Neural cell (in vitro differentiated cells): ENCODE results near the gene TBC1D5. TPM values are rescaled to one million over a fixed set of nuclear protein-coding genes. Genes with fewer than 3 reads are reported as not detected.
"Not testable (repeated sequence)": the region's sequence is repeated elsewhere in the genome, so short reads cannot be mapped to it uniquely, and the experiment has no call there.

Experiments used
- H2AFZ ChIP-seq: fragments of 200-600, 300-800 bp; sonication (generic), shearing (Covaris generic); 2 replicates; pipeline ENCODE4 v1.6.0; 2014; ENCODE audit warnings: low read depth, mild to moderate bottlenecking, antibody characterized with exemption, low read length, moderate library complexity
- H3F3A ChIP-seq: fragments of 200-600 bp; shearing (Covaris generic); 2 replicates; pipeline ENCODE4 v1.6.1; 2016; ENCODE audit warnings: mild to moderate bottlenecking, moderate library complexity, mixed read lengths, antibody characterized with exemption, low read length; ENCODE audit not compliant: insufficient read depth, poor library complexity, severe bottlenecking
- H3K27ac ChIP-seq: fragments of 200-600, 300-800 bp; sonication (generic), shearing (Covaris generic); 2 replicates; pipeline ENCODE4 v1.5.1; 2014; ENCODE audit warnings: mild to moderate bottlenecking, low read length, moderate library complexity
- H3K27me3 ChIP-seq: fragments of 300-800, 200-600 bp; sonication (generic), shearing (Covaris generic); 2 replicates; pipeline ENCODE4 v1.6.0; 2014; ENCODE audit warnings: mild to moderate bottlenecking, low read depth, low read length, moderate library complexity; ENCODE audit not compliant: insufficient read depth
- H3K36me3 ChIP-seq: fragments of 300-800, 200-600 bp; sonication (generic), shearing (Covaris generic); 2 replicates; pipeline ENCODE4 v1.5.1; 2014; ENCODE audit warnings: mild to moderate bottlenecking, antibody characterized with exemption, low read length, moderate library complexity; ENCODE audit not compliant: insufficient read depth
- H3K4me2 ChIP-seq: fragments of 300-800, 200-600 bp; sonication (generic), shearing (Covaris generic); 2 replicates; pipeline ENCODE4 v1.6.0; 2014; ENCODE audit warnings: mild to moderate bottlenecking, low read length
- H3K4me3 ChIP-seq: fragments of 300-800, 200-600 bp; sonication (generic), shearing (Covaris generic); 2 replicates; pipeline ENCODE4 v1.5.1; 2014; ENCODE audit warnings: mild to moderate bottlenecking, low read length, moderate library complexity
- H3K79me2 ChIP-seq: fragments of 200-600 bp; shearing (Covaris generic); replicated peaks from 2 replicates; pipeline ENCODE4 v1.6.0; 2014; ENCODE audit warnings: mild to moderate bottlenecking, low read length, moderate library complexity; ENCODE audit not compliant: insufficient read depth
- H3K9ac ChIP-seq: fragments of 300-800, 200-600 bp; sonication (generic), shearing (Covaris generic); 2 replicates; pipeline ENCODE4 v1.6.1; 2016; ENCODE audit warnings: mild to moderate bottlenecking, low read length, mixed read lengths
- H3K9me2 ChIP-seq: fragments of 200-600 bp; shearing (Covaris generic); 2 replicates; pipeline ENCODE4 v1.6.1; 2016; ENCODE audit warnings: mild to moderate bottlenecking, low read length, mixed read lengths; ENCODE audit not compliant: insufficient read depth
- H3K9me3 ChIP-seq: fragments of 200-600, 300-800 bp; sonication (generic), shearing (Covaris generic); 2 replicates; pipeline ENCODE4 v1.6.1; 2016; ENCODE audit warnings: mild to moderate bottlenecking, mixed run types, low read length, moderate library complexity, mixed read lengths
- H4K20me1 ChIP-seq: fragments of 200-600 bp; shearing (Covaris generic); 2 replicates; pipeline ENCODE4 v1.6.1; 2016; ENCODE audit warnings: mild to moderate bottlenecking, mixed run types; ENCODE audit not compliant: insufficient read depth
- EP300 ChIP-seq: fragments of 450-650 bp; conservative IDR thresholded peaks from 2 replicates; pipeline ENCODE4 v1.6.1; 2014; ENCODE audit warnings: antibody characterized with exemption, mild to moderate bottlenecking, moderate library complexity; ENCODE audit not compliant: poor library complexity, severe bottlenecking
- EZH2 ChIP-seq: fragments of 200-600, 300-800 bp; shearing (Covaris generic), sonication (generic); IDR thresholded peaks from 2 replicates; pipeline ENCODE4 v1.6.1; 2014; ENCODE audit warnings: antibody characterized with exemption, low read length, borderline replicate concordance, mild to moderate bottlenecking; ENCODE audit not compliant: insufficient read depth, poor library complexity, severe bottlenecking
- MXI1 ChIP-seq: fragments of 450-650 bp; conservative IDR thresholded peaks from 2 replicates; pipeline ENCODE4 v1.6.1; 2014; ENCODE audit warnings: antibody characterized with exemption, mild to moderate bottlenecking; ENCODE audit not compliant: poor library complexity, severe bottlenecking
- POLR2AphosphoS5 ChIP-seq: IDR thresholded peaks from 2 replicates; pipeline ENCODE4 v1.6.1; 2012
- RAD21 ChIP-seq: fragments of 450-650 bp; conservative IDR thresholded peaks from 2 replicates; pipeline ENCODE4 v1.6.1; 2014; ENCODE audit warnings: antibody characterized with exemption, mild to moderate bottlenecking, moderate library complexity
- REST ChIP-seq: IDR thresholded peaks from 2 replicates; pipeline ENCODE4 v1.6.1; 2012; ENCODE audit warnings: borderline replicate concordance
- SMC3 ChIP-seq: fragments of 450-650 bp; conservative IDR thresholded peaks from 2 replicates; pipeline ENCODE4 v1.6.1; 2014; ENCODE audit warnings: antibody characterized with exemption, mild to moderate bottlenecking, moderate library complexity; ENCODE audit not compliant: poor library complexity
- TAF1 ChIP-seq: IDR thresholded peaks from 2 replicates; pipeline ENCODE4 v1.6.1; 2012; ENCODE audit warnings: low read depth
- polyA plus RNA-seq: library from polyadenylated mRNA; depleted of rRNA; stranded (reverse); fragments of >200 nt; gene quantifications from 2 replicates; pipeline ENCODE4 v1.2.3, GENCODE V29; 2014
- TF ChIP-seq, protein P1 (sequence below): fragments of 450-650 bp; IDR thresholded peaks from 2 replicates; pipeline ENCODE4 v1.5.1; 2014; ENCODE audit warnings: antibody characterized with exemption, mild to moderate bottlenecking, moderate library complexity; ENCODE audit not compliant: poor library complexity, severe bottlenecking

Gene TBC1D5
- polyA plus RNA-seq, 1 donor from 2014 or later, result 28.3 TPM

GRCh38 chr3:17130956-17131355 lies 611.5 kb downstream of the TBC1D5 start:
- H3K36me3 ChIP-seq, result no peaks in the 10 kb centered on the region
- H4K20me1 ChIP-seq, result no peaks in the 10 kb centered on the region
- no peaks in the 10 kb centered on the region for H3K9me2 ChIP-seq
- H3K4me3 ChIP-seq, result no peak overlapping the region
- H3K9ac ChIP-seq, result no peak overlapping the region
- TF ChIP-seq MXI1 (no peak), TAF1 (no peak), SMC3 (no peak), RAD21 (no peak), POLR2AphosphoS5 (no peak), EZH2 (no peak), EP300 (no peak), REST (no peak)
- TF ChIP-seq, protein P1, sequence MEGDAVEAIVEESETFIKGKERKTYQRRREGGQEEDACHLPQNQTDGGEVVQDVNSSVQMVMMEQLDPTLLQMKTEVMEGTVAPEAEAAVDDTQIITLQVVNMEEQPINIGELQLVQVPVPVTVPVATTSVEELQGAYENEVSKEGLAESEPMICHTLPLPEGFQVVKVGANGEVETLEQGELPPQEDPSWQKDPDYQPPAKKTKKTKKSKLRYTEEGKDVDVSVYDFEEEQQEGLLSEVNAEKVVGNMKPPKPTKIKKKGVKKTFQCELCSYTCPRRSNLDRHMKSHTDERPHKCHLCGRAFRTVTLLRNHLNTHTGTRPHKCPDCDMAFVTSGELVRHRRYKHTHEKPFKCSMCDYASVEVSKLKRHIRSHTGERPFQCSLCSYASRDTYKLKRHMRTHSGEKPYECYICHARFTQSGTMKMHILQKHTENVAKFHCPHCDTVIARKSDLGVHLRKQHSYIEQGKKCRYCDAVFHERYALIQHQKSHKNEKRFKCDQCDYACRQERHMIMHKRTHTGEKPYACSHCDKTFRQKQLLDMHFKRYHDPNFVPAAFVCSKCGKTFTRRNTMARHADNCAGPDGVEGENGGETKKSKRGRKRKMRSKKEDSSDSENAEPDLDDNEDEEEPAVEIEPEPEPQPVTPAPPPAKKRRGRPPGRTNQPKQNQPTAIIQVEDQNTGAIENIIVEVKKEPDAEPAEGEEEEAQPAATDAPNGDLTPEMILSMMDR, result no peak
- no peak overlapping the region for H2AFZ ChIP-seq
- H3K79me2 ChIP-seq, result no peaks in the 10 kb centered on the region
- peaks cover 3% of the 10 kb centered on the region for H3K27me3 ChIP-seq
- H3F3A ChIP-seq, result no peaks in the 10 kb centered on the region
- H3K4me2 ChIP-seq, result no peak overlapping the region
- H3K9me3 ChIP-seq, result no peaks in the 10 kb centered on the region
- H3K27ac ChIP-seq, result no peak overlapping the region

DNA sequence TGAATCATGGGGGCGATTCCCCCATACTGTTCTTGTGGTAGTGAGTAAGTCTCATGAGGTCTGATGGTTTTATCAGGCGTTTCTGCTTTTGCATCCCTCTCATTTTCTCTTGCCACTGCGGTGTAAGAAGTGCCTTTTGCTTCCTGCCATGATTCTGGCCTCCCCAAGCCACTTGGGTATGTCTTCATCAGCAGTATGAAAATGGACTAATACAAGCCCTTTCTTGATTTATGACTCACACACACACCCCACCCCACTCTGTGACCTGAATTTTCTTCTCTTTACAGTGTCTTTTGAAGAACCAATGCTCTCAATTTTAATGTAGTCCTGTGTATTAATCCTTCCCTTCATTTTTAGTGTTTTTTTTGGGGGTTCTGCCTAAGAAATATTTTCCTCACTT lies 612.9 kb downstream of the TBC1D5 start:
- no peaks in the 10 kb centered on the region for H3K36me3 ChIP-seq
- H3K79me2 ChIP-seq, result no peaks in the 10 kb centered on the region
- no peak overlapping the region for H3K9ac ChIP-seq
- TF ChIP-seq TAF1, result no peak
- no peak overlapping the region for H2AFZ ChIP-seq
- H4K20me1 ChIP-seq, result no peaks in the 10 kb centered on the region
- H3F3A ChIP-seq, result no peaks in the 10 kb centered on the region
- H3K4me2 ChIP-seq, result no peak overlapping the region
- H3K27ac ChIP-seq, result no peak overlapping the region
- peaks cover 3% of the 10 kb centered on the region for H3K27me3 ChIP-seq
- no peak overlapping the region for H3K4me3 ChIP-seq
- H3K9me2 ChIP-seq, result no peaks in the 10 kb centered on the region
- no peaks in the 10 kb centered on the region for H3K9me3 ChIP-seq

DNA sequence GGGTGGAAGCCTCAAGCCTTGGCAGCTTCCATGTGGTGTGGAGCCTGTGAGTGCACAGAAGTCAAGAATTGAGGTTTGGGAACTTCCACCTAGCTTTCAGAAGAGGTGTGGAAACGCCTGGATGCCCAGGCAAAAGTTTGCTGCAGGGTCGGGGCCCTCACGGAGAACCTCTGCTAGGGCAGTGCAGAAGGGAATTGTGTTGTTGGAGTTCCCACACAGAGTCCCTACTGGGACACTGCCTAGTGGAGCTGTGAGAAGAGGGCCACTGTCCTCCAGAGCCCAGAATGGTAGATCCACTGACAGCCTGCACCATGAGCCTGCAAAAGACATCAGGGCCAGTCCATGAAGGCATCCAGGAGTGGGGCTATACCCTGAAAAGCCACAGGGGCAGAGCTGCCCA lies 613.8 kb downstream of the TBC1D5 start:
- not testable (repeated sequence) for H2AFZ ChIP-seq, H3K9ac ChIP-seq

More for the DNA sequence above, 613.8 kb downstream of the TBC1D5 start:
- not testable (repeated sequence) for H3K9me2 ChIP-seq, H4K20me1 ChIP-seq, H3K36me3 ChIP-seq, H3K27me3 ChIP-seq, H3K27ac ChIP-seq, H3K79me2 ChIP-seq, H3F3A ChIP-seq, H3K4me2 ChIP-seq, H3K4me3 ChIP-seq, H3K9me3 ChIP-seq
